Thyroid gland (tissue), 4 donors: Measurements from ENCODE around the gene SLC24A4. TPM values are rescaled to one million over a fixed set of nuclear protein-coding genes. Genes with fewer than 3 reads are reported as not detected.

Experiments
- DNase-seq, 2 donors: peaks; one replicate each; pipeline ENCODE4 v3.0.0-alpha.2; 2019
- H3K27ac ChIP-seq, 3 donors: fragments of 200-600 bp; sonication (generic); 1 replicate in 2 of 3; 2 replicates in 1 of 3; pipeline ENCODE4 v1.5.1; 2016 to 2019; ENCODE audit warnings: mild to moderate bottlenecking in 1 of 3, moderate library complexity in 1 of 3
- H3K27me3 ChIP-seq: fragments of 200-600 bp; sonication (generic); one replicate; pipeline ENCODE4 v1.5.1; 2019
- H3K36me3 ChIP-seq, 2 donors: fragments of 200-600 bp; sonication (generic); one replicate each; pipeline ENCODE4 v1.5.1; 2016 to 2019
- H3K4me1 ChIP-seq, 2 donors: fragments of 200-600 bp; sonication (generic); one replicate each; pipeline ENCODE4 v1.5.1; 2017 to 2019
- H3K4me3 ChIP-seq, 3 donors: fragments of 200-600 bp; sonication (generic); replicated peaks in 1 of 3; 1 replicate in 2 of 3; 2 replicates in 1 of 3; pipeline ENCODE4 v1.5.1; 2016; ENCODE audit warnings: mild to moderate bottlenecking in 1 of 3
- H3K9me3 ChIP-seq: fragments of 200-600 bp; sonication (generic); one replicate; pipeline ENCODE4 v1.5.1; 2017
- POLR2A ChIP-seq, 2 donors: fragments of 450-650 bp; IDR thresholded peaks; one replicate each; pipeline ENCODE4 v1.6.1; 2017; ENCODE audit warnings: antibody characterized with exemption in 2 of 2, mild to moderate bottlenecking in 2 of 2, moderate library complexity in 1 of 2
- WGBS, 2 donors: methylation state at CpG; one replicate each; pipeline ENCODE4 v1.1.5; 2017; 5-methylcytosine and 5-hydroxymethylcytosine counted together
- intact Hi-C: fragments of 100-400 bp; cut with DNase I; formaldehyde crosslinking; loops from one replicate; pipeline ENCODE4 v1.15.1; 2023
- total RNA-seq, 4 donors: library from RNA; depleted of rRNA; stranded (reverse); fragments of >200 nt; gene quantifications; one replicate each; pipeline ENCODE4 v1.2.3, GENCODE V29; 2016
- TF ChIP-seq, protein P1 (sequence below), 6 experiments: fragments of 200-600 bp in 3 of 6; fragments of 450-650 bp in 3 of 6; sonication (generic) in 3 of 6; IDR thresholded peaks; one replicate each; pipeline ENCODE4 v1.5.1; 2016 to 2019; ENCODE audit warnings: antibody characterized with exemption in 6 of 6, mild to moderate bottlenecking in 2 of 6, inconsistent platforms in 1 of 6, moderate library complexity in 1 of 6

SLC24A4 gene
- total RNA-seq, 4 donors from 2014 or later, result 0.05 to 0.46 (median 0.19) TPM

DNA sequence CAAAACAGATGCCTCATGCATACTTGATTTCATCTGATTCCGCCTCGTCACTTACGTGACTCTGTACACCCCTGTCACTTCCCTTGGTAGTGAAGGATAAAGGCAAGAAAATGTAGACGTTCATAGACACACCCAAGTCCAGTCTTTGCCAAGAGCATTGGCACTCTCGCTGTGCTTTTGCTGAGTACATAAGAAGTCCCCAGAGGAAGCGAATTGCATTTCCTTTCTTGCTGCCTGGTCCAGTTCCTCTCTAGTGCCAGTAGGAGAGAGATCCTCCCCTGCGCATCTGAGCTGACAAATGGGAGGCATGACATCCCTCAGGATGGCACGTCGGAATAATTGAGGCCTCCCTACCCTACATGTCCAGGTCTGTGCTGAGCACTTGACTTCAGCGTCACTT is 169.3 kb downstream of the SLC24A4 start:
- WGBS, 2 donors, result 69 to 70% methylated on average over 10 of the region's 10 CpGs
- Histone ChIP-seq H3K4me1 (no peaks in the 10 kb centered on the region), H3K27ac (no peak overlapping the region), H3K27me3 (no peaks in the 10 kb centered on the region), H3K36me3 (no peaks in the 10 kb centered on the region), H3K9me3 (no peaks in the 10 kb centered on the region), H3K4me3 (no peak overlapping the region)
- DNase-seq, result no peak
- TF ChIP-seq POLR2A (IDR thresholded peaks at IDR 0.05), result no peak
- TF ChIP-seq, protein P1, sequence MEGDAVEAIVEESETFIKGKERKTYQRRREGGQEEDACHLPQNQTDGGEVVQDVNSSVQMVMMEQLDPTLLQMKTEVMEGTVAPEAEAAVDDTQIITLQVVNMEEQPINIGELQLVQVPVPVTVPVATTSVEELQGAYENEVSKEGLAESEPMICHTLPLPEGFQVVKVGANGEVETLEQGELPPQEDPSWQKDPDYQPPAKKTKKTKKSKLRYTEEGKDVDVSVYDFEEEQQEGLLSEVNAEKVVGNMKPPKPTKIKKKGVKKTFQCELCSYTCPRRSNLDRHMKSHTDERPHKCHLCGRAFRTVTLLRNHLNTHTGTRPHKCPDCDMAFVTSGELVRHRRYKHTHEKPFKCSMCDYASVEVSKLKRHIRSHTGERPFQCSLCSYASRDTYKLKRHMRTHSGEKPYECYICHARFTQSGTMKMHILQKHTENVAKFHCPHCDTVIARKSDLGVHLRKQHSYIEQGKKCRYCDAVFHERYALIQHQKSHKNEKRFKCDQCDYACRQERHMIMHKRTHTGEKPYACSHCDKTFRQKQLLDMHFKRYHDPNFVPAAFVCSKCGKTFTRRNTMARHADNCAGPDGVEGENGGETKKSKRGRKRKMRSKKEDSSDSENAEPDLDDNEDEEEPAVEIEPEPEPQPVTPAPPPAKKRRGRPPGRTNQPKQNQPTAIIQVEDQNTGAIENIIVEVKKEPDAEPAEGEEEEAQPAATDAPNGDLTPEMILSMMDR (IDR thresholded peaks at IDR 0.05), result no peak
- intact Hi-C loops, result no loop called here

- DNase-seq, result no peak
- H3K36me3 ChIP-seq, result no peaks in the 10 kb centered on the region
- H3K27me3 ChIP-seq, result no peaks in the 10 kb centered on the region
- H3K4me3 ChIP-seq, result no peak overlapping the region
- TF ChIP-seq, protein P1 (IDR thresholded peaks at IDR 0.05), result no peak
- no peak for TF ChIP-seq POLR2A (IDR thresholded peaks at IDR 0.05)
- WGBS, 2 donors, result 89 to 94% methylated on average over 10 of the region's 10 CpGs
- no peaks in the 10 kb centered on the region for H3K9me3 ChIP-seq
- no peaks in the 10 kb centered on the region for H3K4me1 ChIP-seq
- no peak overlapping the region for H3K27ac ChIP-seq
- intact Hi-C loops, result no loop called here
Measured at GRCh38 chr14:92493024-92493423, 170.1 kb downstream of the SLC24A4 start.

DNA sequence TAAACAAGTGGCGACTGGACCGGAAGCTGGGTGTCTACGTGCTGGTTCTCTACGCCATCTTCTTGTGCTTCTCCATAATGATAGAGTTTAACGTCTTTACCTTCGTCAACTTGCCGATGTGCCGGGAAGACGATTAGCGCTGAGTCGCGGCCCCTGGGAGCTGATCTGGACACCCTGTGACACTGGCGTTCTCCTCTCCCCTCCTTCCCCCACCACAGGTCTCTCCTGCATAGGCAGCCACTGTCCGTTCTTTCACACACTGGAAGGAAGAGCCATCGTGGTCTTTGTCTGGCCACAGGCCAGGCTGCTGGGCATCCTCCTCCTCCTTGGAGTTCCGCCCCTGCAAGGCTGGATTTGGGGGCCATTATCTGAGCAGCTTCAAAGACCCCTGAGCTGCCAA is 170.5 kb downstream of the SLC24A4 start:
- no peak for TF ChIP-seq POLR2A (IDR thresholded peaks at IDR 0.05)
- TF ChIP-seq, protein P1 (IDR thresholded peaks at IDR 0.05), result no peak
- no peaks in the 10 kb centered on the region for H3K9me3 ChIP-seq
- H3K4me1 ChIP-seq, result no peaks in the 10 kb centered on the region
- DNase-seq, result no peak
- H3K27ac ChIP-seq, result no peak overlapping the region
- no peaks in the 10 kb centered on the region for H3K27me3 ChIP-seq
- WGBS, 2 donors, result 88 to 90% methylated on average over 16 of the region's 16 CpGs
- no peaks in the 10 kb centered on the region for H3K36me3 ChIP-seq
- intact Hi-C loops, result no loop called here
- no peak overlapping the region for H3K4me3 ChIP-seq

DNA sequence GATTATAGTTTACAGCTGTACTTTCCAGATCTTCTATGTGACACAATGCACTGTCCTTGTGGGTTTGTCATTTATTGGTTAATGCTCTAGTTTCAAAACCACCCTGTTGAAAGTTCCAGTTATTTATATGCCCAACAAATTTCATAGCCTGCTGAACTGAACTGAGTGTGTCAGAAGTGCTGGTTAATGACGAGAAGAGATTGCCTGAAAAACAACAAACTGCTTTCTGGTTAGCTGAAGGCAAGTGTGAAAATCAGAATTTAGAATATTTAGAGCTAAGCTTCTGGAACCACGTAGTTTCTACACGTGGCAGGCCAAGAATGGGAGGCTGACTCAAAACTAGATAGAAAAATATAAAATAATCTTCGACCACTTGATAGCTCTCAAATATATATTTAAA is 171.5 kb downstream of the SLC24A4 start:
- no peak overlapping the region for H3K27ac ChIP-seq
- TF ChIP-seq, protein P1 (IDR thresholded peaks at IDR 0.05), result no peak
- TF ChIP-seq POLR2A (IDR thresholded peaks at IDR 0.05), result no peak
- intact Hi-C loops, result no loop called here
- WGBS, 2 donors, result 75 to 76% methylated on average over 4 of the region's 4 CpGs
- no peaks in the 10 kb centered on the region for H3K4me1 ChIP-seq
- H3K9me3 ChIP-seq, result no peaks in the 10 kb centered on the region
- DNase-seq, result no peak
- H3K4me3 ChIP-seq, result no peak overlapping the region
- no peaks in the 10 kb centered on the region for H3K36me3 ChIP-seq
- no peaks in the 10 kb centered on the region for H3K27me3 ChIP-seq

- intact Hi-C loops, result no loop called here
- no peaks in the 10 kb centered on the region for H3K27me3 ChIP-seq
- no peak for DNase-seq
- no peaks in the 10 kb centered on the region for H3K9me3 ChIP-seq
- H3K27ac ChIP-seq, result no peak overlapping the region
- WGBS, 2 donors, result 71 to 81% methylated on average over 6 of the region's 6 CpGs
- H3K4me3 ChIP-seq, result no peak overlapping the region
- H3K4me1 ChIP-seq, result no peaks in the 10 kb centered on the region
- H3K36me3 ChIP-seq, result no peaks in the 10 kb centered on the region
- TF ChIP-seq POLR2A (IDR thresholded peaks at IDR 0.05), result no peak
- TF ChIP-seq, protein P1 (IDR thresholded peaks at IDR 0.05), result no peak
Measured at GRCh38 chr14:92495027-92495426, 172.1 kb downstream of the SLC24A4 start.
